ENCODE data around the gene PIGO.

DNA sequence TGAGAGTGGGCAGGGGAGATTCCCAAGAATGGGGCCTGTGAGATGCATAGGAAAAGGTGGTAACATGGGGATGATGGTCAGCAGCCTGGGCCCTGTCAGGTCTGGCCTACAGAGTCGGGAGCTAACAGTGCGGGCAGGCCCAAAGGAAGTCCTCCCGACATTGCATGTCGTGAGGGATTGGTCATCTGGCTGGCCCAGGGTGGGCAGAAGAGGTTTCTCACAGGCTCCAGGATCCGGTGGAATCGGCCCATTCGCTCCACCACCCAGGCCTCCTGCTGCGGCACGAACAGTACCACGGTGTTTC, 6.0 kb upstream of the PIGO start:
- TF ChIP-seq, protein P1, sequence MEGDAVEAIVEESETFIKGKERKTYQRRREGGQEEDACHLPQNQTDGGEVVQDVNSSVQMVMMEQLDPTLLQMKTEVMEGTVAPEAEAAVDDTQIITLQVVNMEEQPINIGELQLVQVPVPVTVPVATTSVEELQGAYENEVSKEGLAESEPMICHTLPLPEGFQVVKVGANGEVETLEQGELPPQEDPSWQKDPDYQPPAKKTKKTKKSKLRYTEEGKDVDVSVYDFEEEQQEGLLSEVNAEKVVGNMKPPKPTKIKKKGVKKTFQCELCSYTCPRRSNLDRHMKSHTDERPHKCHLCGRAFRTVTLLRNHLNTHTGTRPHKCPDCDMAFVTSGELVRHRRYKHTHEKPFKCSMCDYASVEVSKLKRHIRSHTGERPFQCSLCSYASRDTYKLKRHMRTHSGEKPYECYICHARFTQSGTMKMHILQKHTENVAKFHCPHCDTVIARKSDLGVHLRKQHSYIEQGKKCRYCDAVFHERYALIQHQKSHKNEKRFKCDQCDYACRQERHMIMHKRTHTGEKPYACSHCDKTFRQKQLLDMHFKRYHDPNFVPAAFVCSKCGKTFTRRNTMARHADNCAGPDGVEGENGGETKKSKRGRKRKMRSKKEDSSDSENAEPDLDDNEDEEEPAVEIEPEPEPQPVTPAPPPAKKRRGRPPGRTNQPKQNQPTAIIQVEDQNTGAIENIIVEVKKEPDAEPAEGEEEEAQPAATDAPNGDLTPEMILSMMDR (IDR thresholded peaks at IDR 0.05; ENCODE audit: low read length): no peak
- no peak for TF ChIP-seq EZH2 (IDR thresholded peaks at IDR 0.05; ENCODE audit: borderline replicate concordance, low read length)

Measured in OCI-LY1 (cell line).